Neural progenitor cell (in vitro differentiated cells): Measurements from ENCODE around the gene EXO5. TPM values are rescaled to one million over a fixed set of nuclear protein-coding genes. Genes with fewer than 3 reads are reported as not detected.
A peak's percentile ranks its signal among the peaks of the same experiment; 100 is the strongest.

Experiments
- DNase-seq: peaks from one replicate; pipeline ENCODE4 v3.0.0-alpha.2; 2016; ENCODE audit warnings: low spot score
- H2AFZ ChIP-seq: fragments of 200-600 bp; sonication (generic); replicated peaks from 2 replicates; pipeline ENCODE4 v1.6.1; 2016; ENCODE audit warnings: antibody characterized with exemption
- H3F3A ChIP-seq: fragments of 200-600 bp; sonication (generic); 2 replicates; pipeline ENCODE4 v1.6.1; 2016; ENCODE audit warnings: antibody characterized with exemption, low read depth
- H3K27ac ChIP-seq: fragments of 200-600 bp; sonication (generic); 2 replicates; pipeline ENCODE4 v1.5.1; 2016; ENCODE audit warnings: mild to moderate bottlenecking
- H3K27me3 ChIP-seq: fragments of 200-600 bp; sonication (generic); 2 replicates; pipeline ENCODE4 v1.6.1; 2016; ENCODE audit warnings: mild to moderate bottlenecking, moderate library complexity
- H3K36me3 ChIP-seq: fragments of 200-600 bp; sonication (generic); 2 replicates; pipeline ENCODE4 v1.5.1; 2016
- H3K4me1 ChIP-seq: fragments of 200-600 bp; sonication (generic); 2 replicates; pipeline ENCODE4 v1.6.1; 2016; ENCODE audit warnings: mixed run types
- H3K4me2 ChIP-seq: fragments of 200-600 bp; sonication (generic); 2 replicates; pipeline ENCODE4 v1.6.1; 2016
- H3K4me3 ChIP-seq: fragments of 200-600 bp; sonication (generic); 2 replicates; pipeline ENCODE4 v1.5.1; 2016
- H3K79me2 ChIP-seq: fragments of 200-600 bp; sonication (generic); 2 replicates; pipeline ENCODE4 v1.6.1; 2016; ENCODE audit warnings: low read depth
- H3K9ac ChIP-seq: fragments of 200-600 bp; sonication (generic); 2 replicates; pipeline ENCODE4 v1.6.1; 2016
- H3K9me3 ChIP-seq: fragments of 200-600 bp; sonication (generic); 2 replicates; pipeline ENCODE4 v1.5.1; 2016; ENCODE audit warnings: low read depth
- H4K20me1 ChIP-seq: fragments of 200-600 bp; sonication (generic); 2 replicates; pipeline ENCODE4 v1.6.1; 2016; ENCODE audit warnings: low read depth
- H3K27ac Mint-ChIP-seq: 3 replicates; pipeline ENCODE4 v1.8.0; 2021; ENCODE audit warnings: mixed read lengths
- H3K27me3 Mint-ChIP-seq: 2 replicates; pipeline ENCODE4 v1.8.0; 2022; ENCODE audit warnings: low read depth, mild to moderate bottlenecking, inconsistent platforms, moderate library complexity, mixed read lengths; ENCODE audit not compliant: insufficient read depth
- H3K36me3 Mint-ChIP-seq: 3 replicates; pipeline ENCODE4 v1.8.0; 2021; ENCODE audit warnings: mixed read lengths
- H3K4me1 Mint-ChIP-seq: 3 replicates; pipeline ENCODE4 v1.8.0; 2021; ENCODE audit warnings: mixed read lengths
- H3K4me3 Mint-ChIP-seq: 3 replicates; pipeline ENCODE4 v1.8.0; 2021; ENCODE audit warnings: mild to moderate bottlenecking, moderate library complexity, mixed read lengths
- H3K9me3 Mint-ChIP-seq: 3 replicates; pipeline ENCODE4 v1.8.0; 2020; ENCODE audit warnings: mixed read lengths
- EZH2 ChIP-seq: fragments of 200-600 bp; sonication (generic); IDR thresholded peaks from 2 replicates; pipeline ENCODE4 v1.6.1; 2017; ENCODE audit warnings: antibody characterized with exemption, mild to moderate bottlenecking, moderate library complexity
- EZH2phosphoT487 ChIP-seq: fragments of 200-600 bp; sonication (generic); IDR thresholded peaks from 2 replicates; pipeline ENCODE4 v1.6.1; 2017; ENCODE audit warnings: antibody characterized with exemption
- total RNA-seq: library from RNA; depleted of rRNA; stranded (reverse); fragments of >200 nt; gene quantifications from 2 replicates; pipeline ENCODE4 v1.2.3, GENCODE V29; 2015; ENCODE audit warnings: low replicate concordance
- TF ChIP-seq, protein P1 (sequence below): fragments of 200-600 bp; sonication (generic); IDR thresholded peaks from 2 replicates; pipeline ENCODE4 v1.5.1; 2017; ENCODE audit warnings: antibody characterized with exemption, mild to moderate bottlenecking

EXO5 gene, protein sequence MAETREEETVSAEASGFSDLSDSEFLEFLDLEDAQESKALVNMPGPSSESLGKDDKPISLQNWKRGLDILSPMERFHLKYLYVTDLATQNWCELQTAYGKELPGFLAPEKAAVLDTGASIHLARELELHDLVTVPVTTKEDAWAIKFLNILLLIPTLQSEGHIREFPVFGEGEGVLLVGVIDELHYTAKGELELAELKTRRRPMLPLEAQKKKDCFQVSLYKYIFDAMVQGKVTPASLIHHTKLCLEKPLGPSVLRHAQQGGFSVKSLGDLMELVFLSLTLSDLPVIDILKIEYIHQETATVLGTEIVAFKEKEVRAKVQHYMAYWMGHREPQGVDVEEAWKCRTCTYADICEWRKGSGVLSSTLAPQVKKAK
- 11.9 and 12.6 TPM in 2 replicates for total RNA-seq

DNA sequence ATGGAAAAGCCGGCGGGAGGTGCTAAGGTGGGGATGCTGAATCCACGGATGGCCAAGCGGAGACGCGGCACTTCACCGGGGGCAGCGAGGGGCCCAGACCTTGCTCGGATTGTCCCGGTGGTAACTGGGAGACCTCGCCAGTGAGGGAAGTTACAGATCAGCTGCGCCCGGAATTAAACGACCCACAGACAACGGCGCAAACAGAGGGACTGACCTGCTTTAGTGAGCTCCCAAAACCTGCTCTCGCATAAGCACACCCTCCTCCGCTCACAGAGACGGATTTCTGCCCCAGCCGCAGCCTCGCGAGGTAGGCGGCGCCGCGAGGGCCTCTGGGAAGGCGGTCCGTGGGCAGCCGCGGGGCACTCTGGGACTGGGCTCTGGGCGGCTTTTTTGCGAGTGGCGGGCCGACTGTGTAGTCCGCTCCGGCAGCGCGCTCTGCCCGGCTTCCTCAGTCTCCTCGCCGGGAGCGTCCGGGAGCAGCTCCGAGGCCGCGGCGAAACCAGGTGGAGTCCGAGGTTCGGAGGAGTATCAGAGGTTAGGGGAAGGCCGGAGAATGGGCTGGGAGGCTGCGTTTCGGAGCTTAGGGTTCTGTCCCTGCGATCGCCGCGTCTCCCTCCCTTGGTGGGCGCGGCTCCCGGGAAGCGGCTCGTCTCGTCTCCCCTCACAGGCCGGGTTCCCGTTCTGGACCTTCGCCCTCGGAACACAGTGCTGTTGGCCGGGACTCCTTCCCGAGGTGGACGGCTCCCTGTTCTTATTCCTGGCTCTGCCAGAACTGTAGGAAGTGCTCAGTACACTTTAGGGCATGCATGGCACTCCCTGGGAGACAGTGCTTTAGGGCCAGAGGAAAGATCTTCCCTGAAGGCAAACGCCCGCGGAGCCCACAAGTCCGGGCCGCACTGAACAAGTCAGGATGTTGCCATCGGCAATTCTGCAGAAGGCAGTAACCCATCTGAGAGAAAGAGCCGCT lies at the start of gene EXO5:
EXO5 (plus strand) TSS at position 393 of the 967 bp plus-strand sequence. CDS start 5,778 bp downstream, outside the sequence.
- Histone ChIP-seq H3K9me3 (peaks cover 6% of the 10 kb centered on the region), H3K4me1 (peaks cover 5% of the 10 kb centered on the region), H3F3A (no peaks in the 10 kb centered on the region), H2AFZ (peak within 1 kb of the TSS; percentile 95), H3K9ac (peak within 1 kb of the TSS; percentile 18), H3K79me2 (peaks cover 3% of the 10 kb centered on the region), H3K36me3 (peaks cover 3% of the 10 kb centered on the region), H4K20me1 (no peaks in the 10 kb centered on the region), H3K27ac (no peak within 1 kb of the TSS), H3K4me2 (peak within 1 kb of the TSS; percentile 78), H3K4me3 (peak within 1 kb of the TSS; percentile 51), H3K27me3 (peaks cover 7% of the 10 kb centered on the region)
- H3K27ac Mint-ChIP-seq, result peak within 1 kb of the TSS; percentile 67
- H3K4me3 Mint-ChIP-seq, result peak within 1 kb of the TSS; percentile 88
- TF ChIP-seq EZH2phosphoT487, result no peak
- TF ChIP-seq EZH2, result no peak
- TF ChIP-seq, protein P1, sequence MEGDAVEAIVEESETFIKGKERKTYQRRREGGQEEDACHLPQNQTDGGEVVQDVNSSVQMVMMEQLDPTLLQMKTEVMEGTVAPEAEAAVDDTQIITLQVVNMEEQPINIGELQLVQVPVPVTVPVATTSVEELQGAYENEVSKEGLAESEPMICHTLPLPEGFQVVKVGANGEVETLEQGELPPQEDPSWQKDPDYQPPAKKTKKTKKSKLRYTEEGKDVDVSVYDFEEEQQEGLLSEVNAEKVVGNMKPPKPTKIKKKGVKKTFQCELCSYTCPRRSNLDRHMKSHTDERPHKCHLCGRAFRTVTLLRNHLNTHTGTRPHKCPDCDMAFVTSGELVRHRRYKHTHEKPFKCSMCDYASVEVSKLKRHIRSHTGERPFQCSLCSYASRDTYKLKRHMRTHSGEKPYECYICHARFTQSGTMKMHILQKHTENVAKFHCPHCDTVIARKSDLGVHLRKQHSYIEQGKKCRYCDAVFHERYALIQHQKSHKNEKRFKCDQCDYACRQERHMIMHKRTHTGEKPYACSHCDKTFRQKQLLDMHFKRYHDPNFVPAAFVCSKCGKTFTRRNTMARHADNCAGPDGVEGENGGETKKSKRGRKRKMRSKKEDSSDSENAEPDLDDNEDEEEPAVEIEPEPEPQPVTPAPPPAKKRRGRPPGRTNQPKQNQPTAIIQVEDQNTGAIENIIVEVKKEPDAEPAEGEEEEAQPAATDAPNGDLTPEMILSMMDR, result no peak
- H3K27me3 Mint-ChIP-seq, result peaks cover 10% of the 10 kb centered on the region
- peaks cover 27% of the 10 kb centered on the region for H3K36me3 Mint-ChIP-seq
- peaks cover 60% of the 10 kb centered on the region for H3K9me3 Mint-ChIP-seq
- H3K4me1 Mint-ChIP-seq, result peaks cover 7% of the 10 kb centered on the region
- peak; percentile 57 for DNase-seq

DNA sequence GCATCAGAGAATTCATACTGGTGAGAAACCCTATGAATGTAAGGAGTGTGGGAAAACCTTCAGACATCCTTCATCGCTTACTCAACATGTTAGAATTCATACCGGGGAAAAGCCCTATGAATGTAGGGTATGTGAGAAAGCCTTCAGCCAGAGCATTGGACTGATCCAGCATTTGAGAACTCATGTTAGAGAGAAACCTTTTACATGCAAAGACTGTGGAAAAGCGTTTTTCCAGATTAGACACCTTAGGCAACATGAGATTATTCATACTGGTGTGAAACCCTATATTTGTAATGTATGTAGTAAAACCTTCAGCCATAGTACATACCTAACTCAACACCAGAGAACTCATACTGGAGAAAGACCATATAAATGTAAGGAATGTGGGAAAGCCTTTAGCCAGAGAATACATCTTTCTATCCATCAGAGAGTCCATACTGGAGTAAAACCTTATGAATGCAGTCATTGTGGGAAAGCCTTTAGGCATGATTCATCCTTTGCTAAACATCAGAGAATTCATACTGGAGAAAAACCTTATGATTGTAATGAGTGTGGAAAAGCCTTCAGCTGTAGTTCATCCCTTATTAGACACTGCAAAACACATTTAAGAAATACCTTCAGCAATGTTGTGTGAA lies 45.5 kb upstream of the EXO5 start:
- no peak overlapping the region for H3K4me3 Mint-ChIP-seq
- H3K27ac ChIP-seq, result no peak overlapping the region
- no peaks in the 10 kb centered on the region for H4K20me1 ChIP-seq
- H2AFZ ChIP-seq, result no peak overlapping the region
- no peaks in the 10 kb centered on the region for H3K27me3 ChIP-seq
- H3K4me3 ChIP-seq, result no peak overlapping the region
- H3K4me1 ChIP-seq, result no peaks in the 10 kb centered on the region
- TF ChIP-seq EZH2phosphoT487 (no peak), EZH2 (no peak)
- TF ChIP-seq, protein P1, result no peak
- peaks cover 90% of the 10 kb centered on the region for H3K9me3 ChIP-seq
- H3K27ac Mint-ChIP-seq, result no peak overlapping the region
- H3K4me2 ChIP-seq, result no peak overlapping the region
- H3F3A ChIP-seq, result peaks cover 10% of the 10 kb centered on the region
- no peaks in the 10 kb centered on the region for H3K4me1 Mint-ChIP-seq
- H3K27me3 Mint-ChIP-seq, result peaks cover 2% of the 10 kb centered on the region
- H3K79me2 ChIP-seq, result no peaks in the 10 kb centered on the region
- peaks cover 77% of the 10 kb centered on the region for H3K36me3 Mint-ChIP-seq
- no peak overlapping the region for H3K9ac ChIP-seq
- peaks cover 76% of the 10 kb centered on the region for H3K36me3 ChIP-seq
- H3K9me3 Mint-ChIP-seq, result peaks cover 81% of the 10 kb centered on the region
- DNase-seq, result no peak

DNA sequence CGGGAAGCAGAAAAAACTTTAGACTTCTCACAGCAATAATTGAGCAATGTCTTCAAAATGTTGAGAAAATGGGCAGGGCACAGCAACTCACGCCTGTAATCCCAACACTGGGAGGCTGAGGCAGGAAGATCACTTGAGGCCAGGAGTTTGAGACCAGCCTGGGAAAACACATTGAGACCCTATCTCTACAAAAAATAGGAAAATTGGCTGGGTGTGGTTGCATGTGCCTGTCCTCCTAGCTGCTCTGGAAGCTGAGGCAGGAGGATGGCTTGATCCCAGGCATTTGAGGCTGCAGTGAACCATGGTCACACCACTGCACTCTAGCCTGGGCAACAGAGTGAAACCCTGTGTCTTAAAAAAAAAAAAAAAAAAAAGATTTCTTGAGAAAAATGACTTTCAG lies 39.2 kb upstream of the EXO5 start:
- Mint-ChIP-seq H3K9me3 (peaks cover 77% of the 10 kb centered on the region), H3K27ac (no peak overlapping the region), H3K36me3 (peaks cover 52% of the 10 kb centered on the region), H3K27me3 (peaks cover 4% of the 10 kb centered on the region), H3K4me1 (no peaks in the 10 kb centered on the region), H3K4me3 (no peak overlapping the region)
- Histone ChIP-seq H3K9ac (no peak overlapping the region), H3K27ac (no peak overlapping the region), H3K4me2 (no peak overlapping the region), H3K4me1 (no peaks in the 10 kb centered on the region), H3K9me3 (peaks cover 45% of the 10 kb centered on the region), H2AFZ (no peak overlapping the region), H3K79me2 (no peaks in the 10 kb centered on the region), H3K36me3 (peaks cover 23% of the 10 kb centered on the region), H3F3A (no peaks in the 10 kb centered on the region), H3K4me3 (no peak overlapping the region), H3K27me3 (no peaks in the 10 kb centered on the region), H4K20me1 (no peaks in the 10 kb centered on the region)
- no peak for DNase-seq
- no peak for TF ChIP-seq EZH2phosphoT487
- TF ChIP-seq EZH2, result no peak
- TF ChIP-seq, protein P1, result no peak
